Activated T-cell treated with anti-CD3 and anti-CD28 coated beads for 1 hour (primary cell): Measurements from ENCODE around the gene RAB9B.
"Not testable (repeated sequence)": the region's sequence is repeated elsewhere in the genome, so short reads cannot be mapped to it uniquely, and the experiment has no call there.

Experiments used
- DNase-seq: peaks from one replicate; pipeline ENCODE4 v3.0.0-alpha.2; 2020; ENCODE audit warnings: low read depth

The RAB9B gene, protein sequence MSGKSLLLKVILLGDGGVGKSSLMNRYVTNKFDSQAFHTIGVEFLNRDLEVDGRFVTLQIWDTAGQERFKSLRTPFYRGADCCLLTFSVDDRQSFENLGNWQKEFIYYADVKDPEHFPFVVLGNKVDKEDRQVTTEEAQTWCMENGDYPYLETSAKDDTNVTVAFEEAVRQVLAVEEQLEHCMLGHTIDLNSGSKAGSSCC

DNA sequence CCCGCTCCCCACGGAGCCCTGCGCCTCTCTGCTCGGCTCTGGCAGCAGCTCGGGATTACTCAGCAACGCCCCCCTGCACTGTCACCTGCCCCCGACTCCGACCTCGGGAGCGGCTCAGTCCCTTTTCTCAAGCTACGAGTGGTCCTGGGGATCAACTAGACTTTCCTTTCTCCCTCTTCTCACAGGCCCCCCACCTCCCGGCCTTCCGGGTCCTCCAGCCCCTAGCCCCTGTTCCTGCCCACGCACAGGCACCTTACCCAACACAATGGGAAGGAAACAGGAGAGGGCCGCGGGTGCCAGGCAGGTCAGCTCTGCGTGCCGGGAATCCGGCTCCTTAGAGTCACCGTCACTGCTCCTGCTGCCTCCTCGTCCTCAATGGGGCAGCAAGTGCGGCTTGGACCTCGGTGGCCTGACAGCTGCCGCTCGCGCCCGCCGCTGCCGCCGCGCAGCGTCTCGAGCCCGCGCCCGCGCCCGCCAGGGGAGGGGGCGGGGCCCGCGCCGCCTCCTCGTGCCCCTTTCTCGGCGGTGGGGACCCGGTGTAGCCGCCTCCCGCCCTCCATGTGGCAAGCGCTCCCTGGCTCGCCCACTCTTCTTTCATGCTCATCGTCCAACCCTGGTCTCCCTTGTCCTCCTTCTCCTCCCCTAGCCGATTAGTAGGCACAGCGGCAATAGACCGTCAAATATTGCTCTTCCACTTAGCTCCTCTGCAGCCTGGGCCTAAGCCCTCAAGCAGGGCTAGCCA, at the start of gene RAB9B:
Gene RAB9B, minus strand, starts transcription at position 455 of the 742 bp plus-strand sequence. CDS start 6,473 bp downstream, outside the sequence.
- DNase-seq = no peak

DNA sequence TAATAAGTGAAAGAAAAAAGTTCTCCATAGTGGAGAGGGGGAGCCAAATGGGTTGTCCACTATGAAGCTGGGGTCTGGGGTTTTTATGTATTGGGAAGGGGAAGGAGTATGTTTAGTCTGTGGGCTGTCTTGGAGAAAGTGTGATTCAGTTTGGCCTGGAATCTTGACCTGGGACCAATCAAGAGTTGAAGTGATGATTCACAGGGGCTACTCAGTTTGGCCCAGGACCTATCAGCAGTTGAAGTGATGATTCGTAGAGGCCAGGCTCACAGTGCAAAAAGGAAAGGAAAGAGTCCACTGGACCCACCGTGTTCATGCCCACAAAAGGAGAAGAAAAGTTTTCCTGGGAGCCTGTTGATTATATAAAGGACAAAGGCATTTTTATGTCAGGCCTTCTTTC, 47.3 kb upstream of the RAB9B start:
- DNase-seq = no peak

DNA sequence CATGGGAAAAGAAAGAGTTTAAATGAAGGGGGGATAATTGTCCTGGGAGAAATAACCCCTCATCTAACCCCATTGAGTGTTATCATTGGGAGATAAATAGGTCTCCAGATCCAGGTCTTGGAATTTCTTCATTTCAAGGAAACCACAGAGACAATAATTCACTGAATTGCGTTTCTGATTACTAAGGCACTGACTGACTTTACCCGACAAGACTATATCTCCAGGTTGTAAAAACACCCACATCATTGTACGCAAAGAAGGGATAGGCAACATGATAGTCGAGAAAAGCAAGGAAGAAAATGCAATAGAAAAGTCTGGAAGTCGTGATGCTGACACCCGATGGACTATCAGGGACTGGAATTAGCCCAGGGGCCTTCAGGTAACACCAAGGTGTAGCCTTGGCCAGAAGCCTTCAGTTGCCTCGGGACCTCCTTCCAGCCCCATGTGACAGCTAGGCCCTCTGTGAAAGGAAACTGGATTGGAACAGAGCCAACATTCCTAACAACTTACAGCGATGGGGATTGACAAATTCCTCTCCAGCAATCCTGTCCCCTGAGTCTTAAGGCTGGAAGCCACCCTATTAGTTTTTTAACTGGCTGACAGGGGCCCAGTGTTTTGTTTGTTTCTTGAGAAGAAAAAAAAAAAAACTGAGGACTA, 46.5 kb upstream of the RAB9B start:
- no peak for DNase-seq

DNA sequence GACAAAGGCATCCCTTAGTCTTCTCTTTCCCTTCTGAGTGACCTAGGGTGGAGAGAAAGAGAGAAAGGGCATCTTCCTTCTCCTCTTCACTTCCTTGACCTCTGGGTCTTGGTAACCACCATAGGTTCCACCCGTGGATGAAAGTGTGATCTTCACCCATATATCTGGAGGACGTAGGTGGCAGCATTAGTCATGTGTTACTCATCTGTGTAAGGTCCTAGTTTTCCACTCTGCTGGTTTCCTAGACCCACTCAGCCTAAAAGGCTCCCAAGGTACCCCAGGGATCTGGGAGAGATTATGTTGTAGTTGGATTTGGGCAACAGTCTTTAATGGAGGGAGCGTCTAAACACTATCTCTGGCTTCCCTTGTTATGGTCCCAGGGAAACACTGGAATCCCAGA, 45.5 kb upstream of the RAB9B start:
- no peak for DNase-seq

DNA sequence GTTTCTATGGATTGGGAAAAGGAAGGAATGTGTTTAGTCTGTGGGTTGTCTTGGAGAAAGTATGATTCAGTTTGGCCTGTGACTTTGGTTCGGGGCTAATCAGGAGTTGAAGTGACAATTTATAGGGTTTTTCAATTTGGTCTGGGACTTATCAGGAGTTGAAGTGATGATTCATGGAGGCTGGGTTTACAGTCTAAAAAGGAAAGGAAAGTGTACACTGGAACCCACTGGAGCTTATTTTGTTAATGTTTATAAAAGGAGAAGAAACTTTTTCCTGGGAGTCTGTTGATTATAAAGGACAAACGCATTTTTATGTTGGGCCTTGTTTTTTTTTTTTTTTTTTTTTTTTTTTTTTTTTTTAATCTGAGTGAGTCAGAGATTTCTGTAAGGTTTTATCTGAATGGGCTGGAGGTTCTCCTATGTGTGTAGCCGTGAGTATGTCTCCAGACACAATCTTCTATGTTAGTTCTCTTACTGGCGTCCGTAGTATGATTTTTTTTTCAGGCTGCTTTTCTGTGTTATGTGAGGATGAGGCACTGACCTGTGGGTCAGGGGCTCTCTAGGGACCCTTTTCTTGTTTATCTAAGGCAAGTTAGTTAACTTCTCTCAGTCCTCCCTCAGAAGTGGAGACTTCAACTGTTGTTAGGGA, 33.0 kb upstream of the RAB9B start:
- DNase-seq = no peak

DNA sequence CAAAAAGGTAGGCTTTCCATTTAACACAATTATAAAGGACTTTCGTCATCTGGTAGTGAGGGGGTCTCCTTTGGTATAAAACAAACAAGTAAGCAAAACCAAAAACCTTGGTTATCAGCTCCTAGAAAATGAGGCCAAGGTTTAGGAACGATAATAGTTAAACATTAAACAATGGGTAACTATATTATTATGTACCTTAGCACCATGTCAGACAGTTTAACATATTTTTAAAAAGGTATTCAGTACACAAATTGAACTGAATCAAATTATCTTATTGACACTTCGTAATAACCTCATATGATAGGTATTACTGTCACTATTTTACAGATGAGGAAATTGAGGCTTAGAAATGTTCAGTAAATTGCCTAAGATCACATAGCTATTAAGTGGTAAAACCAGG, 32.1 kb upstream of the RAB9B start:
- no peak for DNase-seq

DNA sequence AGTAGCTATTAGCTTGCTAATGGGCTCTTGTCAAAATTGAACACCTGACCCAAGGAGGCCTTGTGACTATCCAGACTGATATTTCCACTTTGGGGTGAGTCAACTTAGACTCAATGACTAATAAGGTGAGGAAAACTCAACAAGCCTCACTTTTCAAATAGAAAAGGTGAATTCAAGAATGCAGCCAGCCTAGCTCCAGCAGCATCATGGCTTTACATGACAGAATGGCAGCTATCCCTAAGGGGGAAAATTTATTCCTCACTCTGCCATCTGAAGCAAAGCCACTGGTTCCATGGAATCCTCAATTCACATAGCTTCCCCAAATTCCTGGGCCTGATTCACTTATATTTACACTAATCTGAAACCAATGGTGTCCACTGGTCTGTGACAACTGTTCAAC, 29.1 kb upstream of the RAB9B start:
- DNase-seq = no peak

DNA sequence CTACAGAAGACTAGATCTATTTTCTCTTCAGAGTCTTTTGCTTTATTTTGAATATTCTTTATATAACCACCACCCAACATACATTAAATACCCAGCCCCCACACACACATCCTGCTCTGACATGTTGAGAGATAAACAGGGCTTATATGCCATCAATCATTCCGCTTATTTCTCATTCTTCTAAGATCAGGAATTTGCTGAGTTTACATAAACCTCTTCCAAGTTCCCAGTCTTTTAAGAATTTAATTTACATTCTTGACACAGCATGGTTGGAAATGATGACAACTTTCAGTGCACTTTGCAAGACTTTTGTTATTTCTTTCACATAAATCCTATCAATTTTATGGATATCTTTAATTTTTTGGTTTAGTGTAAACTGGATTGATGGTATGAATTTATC, 17.5 kb upstream of the RAB9B start:
- no peak for DNase-seq

DNA sequence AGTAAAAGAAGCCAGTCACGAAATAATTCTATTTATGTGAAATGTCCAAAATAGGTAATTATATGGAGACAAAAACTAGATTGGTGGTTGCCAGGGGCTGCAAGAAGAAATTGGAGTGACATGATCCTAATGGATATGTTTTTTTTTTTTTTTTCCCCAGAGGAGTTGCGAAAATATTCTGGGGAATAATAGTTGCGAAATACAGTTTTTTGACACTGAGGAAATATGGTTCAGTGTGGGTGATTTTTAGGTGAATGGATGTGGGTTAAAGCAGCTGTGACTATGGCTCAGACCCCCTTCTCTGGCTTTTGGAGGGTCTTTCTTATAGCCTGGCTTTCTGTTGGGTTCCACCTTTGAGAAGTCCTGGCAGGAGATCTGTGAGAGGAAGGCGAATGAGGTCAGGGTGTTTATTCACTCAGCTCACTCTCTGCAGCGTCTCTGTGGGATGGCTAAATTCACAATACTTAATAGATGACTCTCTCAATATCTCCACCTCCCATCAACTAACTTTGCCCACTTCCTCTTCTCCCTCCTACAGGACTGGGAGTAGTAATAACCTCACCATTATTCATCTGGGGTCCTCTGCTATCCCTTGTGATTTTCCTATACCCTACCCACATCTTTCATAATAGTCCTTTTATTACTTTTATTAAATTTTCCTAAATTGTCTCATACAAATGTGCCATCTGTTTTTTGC, 15.3 kb upstream of the RAB9B start:
- DNase-seq = no peak

DNA sequence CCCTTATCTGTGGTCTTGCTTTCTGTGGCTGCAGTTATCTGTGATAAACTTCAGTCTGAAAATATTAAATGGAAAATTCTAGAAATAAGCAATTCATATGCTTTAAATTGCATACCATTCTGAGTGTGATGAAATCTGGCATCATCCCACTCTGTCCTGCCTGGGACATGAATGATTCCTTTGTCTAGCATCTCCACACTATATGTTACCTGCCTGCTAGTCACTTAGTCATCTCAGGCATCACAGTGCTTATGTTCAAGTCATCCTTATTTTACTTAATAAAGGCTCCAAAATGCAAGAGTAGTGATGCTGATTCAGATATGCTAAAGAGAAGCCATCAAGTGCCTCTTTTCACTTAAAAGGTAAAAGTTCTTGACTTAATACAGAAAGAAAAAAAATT, 14.3 kb upstream of the RAB9B start:
- DNase-seq = no peak

DNA sequence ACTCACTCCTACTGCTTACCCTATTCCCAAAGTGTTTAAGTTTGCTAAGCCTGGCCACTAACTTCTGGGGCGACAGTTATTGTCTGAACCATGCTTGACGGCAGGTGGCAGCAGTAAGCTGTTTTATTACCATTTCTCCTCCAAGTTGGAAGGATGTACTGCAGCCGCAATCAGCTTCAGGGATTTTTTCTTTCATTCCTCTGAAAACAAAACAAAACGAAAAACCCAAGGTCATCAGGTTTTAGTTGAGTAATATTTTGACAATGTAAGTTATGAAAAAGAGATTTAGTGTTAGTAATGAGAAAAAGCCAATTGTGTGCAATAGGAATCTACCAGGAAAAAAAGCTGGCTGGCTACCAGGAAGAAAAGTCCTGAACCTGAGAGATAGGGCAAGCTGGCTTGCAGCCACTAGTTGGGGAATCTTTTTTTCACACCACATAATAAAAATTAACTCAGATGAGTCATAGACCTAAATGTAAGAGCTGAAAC, 13.2 kb upstream of the RAB9B start:
- peak; percentile 21 for DNase-seq

DNA sequence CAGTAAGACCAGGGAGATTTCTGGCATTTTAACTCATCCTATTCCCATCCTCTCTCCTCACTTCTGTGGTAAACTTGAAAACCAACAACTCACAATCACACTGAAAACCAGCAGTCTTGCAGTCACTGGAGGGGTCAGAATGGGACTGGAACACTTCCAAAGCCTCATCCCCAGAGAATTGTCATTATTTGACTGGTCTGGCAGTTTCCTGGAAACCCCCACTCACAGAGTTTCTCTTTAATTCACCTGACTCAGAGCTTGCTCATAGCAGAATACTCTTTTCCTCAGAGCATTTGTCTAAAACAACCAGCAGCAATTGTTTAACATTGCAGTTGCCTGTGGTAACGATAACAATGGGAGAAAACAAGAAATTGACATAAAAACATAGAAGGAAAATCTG, 7.3 kb upstream of the RAB9B start:
- DNase-seq = no peak

DNA sequence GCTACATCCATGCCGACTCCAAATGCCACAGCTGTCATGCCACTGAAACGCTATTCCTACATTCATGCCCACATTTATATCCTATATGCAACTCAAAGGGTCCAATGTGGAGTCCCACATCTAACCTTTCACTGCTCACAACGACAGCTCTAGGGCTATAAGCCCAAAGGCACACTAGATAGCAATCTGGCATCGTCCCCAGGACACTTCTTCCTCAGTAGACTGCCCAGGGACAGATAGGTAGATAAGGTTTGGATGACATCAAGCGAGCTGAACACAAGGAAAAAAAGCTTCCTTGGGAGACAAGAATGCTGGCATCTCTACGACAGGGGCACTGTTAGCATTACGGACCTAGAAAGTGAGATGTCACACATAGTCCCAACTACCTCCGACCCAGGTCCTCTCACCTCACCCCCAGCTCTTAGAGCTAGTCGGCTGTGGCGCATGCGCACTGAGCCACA, 685 bp downstream of the RAB9B start:
- DNase-seq = peak; percentile 35

DNA sequence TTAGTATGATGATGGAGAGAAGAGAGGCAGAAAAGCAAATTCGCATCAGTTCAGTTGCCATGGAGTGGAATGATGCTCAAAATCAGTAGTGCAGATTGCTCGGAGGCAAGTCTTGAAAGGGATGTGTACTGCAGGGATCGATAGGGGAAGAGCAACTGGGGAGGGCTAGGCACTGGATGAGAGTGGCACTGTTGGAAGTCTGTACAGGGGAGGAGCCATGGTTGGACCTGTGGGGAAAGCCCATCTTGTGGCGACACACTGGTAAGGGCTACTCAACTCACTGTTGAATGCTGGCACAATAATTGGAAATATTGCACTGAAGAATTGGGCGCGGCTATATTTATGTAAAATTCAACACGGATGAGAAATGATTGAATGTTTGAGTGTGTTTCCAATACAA, 1.2 kb downstream of the RAB9B start:
- no peak for DNase-seq

DNA sequence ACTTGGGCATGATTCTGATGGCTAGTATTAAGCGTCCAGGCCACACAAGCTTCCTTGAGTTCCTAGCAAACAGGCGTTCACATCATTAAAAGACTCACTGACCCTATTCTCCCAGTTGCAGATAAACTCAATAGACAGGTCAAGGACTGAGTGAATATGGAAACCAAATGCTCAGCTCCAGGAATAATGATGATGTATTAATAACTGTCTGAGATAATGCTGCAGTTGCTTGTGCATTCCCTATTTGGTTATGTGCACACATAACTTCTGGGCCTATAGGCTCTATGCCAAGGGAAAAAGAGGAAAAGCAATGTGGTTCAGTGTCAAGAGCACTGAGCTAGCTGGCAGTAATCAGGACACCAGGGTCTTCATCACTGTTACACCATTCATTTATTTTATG, 3.5 kb downstream of the RAB9B start:
- DNase-seq = no peak

DNA sequence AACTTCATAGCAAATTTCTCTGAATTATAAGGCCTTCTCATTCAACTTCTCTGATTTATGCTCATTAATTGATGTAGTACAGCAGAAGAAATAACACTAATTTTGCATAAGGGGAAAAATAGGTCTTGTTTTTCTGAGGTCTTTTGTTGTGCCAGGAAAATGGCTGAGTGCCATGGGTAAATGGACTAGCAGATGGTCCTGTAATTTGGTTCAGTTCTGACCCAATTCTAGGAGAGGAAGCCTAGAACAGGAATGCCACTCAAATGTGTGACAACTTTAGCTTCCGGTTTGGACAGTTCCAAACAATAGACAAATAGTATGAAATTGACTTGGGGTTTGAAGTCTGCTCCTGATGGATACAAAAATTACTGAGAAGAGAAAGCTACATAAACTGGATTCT, 6.2 kb downstream of the RAB9B start:
- no peak for DNase-seq

DNA sequence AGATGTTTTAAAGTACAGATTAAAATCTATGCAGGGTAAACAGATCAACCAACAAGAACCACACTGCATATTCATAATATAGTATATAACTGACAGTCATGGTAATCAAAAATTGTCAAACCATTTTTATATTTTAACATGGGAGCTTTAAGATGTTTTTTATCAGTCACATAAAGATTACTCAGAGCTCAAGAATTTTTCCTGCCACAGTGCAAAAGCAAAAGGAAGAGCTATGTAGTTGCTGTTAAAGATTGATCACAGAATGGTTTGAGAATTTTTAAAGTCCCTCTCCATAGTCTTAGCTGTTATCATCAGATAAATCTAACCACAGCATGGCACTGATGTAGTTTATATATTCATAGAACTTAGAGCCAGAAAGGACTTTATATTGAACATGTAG, 8.5 kb downstream of the RAB9B start:
- no peak for DNase-seq

DNA sequence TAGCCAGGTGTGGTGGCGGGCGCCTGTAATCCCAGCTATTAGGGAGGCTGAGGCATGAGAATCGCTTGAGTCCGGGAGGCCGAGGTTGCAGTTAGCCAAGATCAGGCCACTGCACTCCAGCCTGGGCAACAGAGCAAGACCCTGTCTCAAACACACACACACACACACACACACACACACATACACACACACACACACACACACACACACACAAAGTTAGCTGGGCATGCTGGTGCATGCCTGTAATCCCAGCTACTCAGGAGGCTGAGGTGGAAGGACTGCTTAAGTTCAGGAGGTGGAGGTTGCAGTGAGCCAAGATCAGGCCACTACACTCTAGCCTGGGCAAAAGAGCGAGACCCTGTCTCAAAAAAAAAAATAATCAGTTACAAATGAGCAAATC, 11.3 kb downstream of the RAB9B start:
- DNase-seq = not testable (repeated sequence)

DNA sequence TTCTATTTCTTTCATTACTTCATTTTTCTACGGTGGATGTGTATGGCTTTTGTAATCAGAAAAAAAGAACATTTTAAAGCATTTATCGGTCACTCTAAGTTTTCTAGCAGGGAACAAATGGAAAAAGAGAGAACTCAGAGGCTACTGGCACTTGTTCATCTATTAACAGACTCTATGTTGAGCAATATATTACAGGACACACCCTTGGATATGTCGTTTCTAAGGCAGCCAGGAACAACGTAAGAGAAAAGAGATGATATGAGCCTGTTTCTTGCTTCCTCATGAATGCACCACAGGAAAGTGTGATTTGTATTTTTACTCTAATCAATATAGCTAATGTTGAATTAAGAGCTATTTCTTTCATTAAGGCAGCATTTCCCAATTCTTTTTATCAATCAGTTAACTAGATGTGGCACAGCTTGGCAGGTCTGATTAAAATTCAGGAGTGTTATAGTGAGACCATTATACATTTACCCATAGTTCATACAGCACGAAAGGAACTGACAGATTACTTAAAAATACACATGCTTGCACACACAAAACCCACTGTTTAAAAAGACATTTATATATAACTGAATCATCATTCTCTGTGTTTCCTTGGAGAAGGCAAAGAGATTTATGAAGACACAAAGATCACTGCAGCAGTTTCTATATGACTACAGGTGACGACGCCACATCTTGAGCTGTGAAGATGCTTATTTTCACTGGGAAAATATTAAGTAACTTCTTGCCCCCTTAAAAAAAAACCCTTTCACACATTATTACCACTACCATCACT, 13.0 kb downstream of the RAB9B start:
- DNase-seq = no peak

DNA sequence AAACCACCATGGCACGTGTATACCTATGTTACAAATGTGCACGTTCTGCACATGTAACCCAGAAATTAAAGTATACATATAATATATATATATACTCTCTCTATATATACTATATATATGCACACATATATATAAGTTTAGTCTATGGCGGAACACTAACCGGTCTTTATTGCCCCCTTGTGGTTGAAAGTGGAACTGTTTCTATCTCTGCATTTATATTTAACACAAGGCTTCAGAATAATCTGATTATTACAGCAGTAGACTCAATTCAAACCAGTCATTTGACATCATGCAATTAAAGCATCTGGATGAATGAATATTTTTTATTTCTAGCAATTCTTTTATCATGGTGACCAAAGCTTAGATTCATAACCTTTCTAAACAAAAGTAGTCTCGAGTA, 14.6 kb downstream of the RAB9B start:
- no peak for DNase-seq

DNA sequence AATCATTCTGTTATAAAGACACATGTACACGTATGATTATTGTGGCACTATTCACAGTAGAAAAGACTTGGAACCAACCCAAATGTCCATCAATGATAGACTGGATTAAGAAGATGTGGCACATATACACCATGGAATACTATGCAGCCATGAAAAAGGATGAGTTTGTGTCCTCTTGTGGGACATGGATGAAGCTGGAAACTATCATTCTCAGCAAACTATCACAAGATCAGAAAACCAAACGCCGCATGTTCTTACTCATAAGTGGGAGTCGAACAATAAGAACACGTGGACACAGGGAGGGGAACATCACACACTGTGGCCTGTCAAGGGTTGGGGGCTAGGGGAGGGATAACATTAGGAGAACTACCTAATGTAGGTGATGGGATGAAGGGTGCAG, 15.0 kb downstream of the RAB9B start:
- not testable (repeated sequence) for DNase-seq
